HG02885 (cell line): ENCODE results near the gene SNIP1.
"Not testable (repeated sequence)": the region's sequence is repeated elsewhere in the genome, so short reads cannot be mapped to it uniquely, and the experiment has no call there.

Experiments used
- ATAC-seq: cut with Tn5 transposase; IDR thresholded peaks from one replicate; pipeline ENCODE4 v1.9.1; 2021; ENCODE audit warnings: mild to moderate bottlenecking; ENCODE audit not compliant: unreplicated experiment, poor library complexity

SNIP1 gene

DNA sequence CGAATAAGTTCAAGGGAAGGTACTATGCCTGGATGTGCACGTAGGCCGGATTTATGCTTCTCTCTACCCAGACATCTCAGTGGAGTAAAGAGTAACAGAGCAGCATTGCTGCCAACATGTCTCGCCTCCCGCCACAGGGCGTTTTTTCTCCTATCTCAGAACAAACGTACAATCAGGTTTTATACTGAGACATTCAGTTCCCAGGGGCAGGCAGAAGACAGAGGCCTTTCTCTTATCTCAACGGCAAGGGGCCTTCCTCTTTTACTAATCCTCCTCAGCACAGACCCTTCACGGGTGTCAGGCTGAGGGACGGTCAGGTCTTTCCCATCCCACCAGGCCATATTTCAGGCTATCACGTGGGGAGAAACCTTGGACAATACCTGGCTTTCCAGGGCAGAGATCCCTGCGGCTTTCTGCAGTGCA is 5.9 kb upstream of the SNIP1 start:
- ATAC-seq = not testable (repeated sequence)

DNA sequence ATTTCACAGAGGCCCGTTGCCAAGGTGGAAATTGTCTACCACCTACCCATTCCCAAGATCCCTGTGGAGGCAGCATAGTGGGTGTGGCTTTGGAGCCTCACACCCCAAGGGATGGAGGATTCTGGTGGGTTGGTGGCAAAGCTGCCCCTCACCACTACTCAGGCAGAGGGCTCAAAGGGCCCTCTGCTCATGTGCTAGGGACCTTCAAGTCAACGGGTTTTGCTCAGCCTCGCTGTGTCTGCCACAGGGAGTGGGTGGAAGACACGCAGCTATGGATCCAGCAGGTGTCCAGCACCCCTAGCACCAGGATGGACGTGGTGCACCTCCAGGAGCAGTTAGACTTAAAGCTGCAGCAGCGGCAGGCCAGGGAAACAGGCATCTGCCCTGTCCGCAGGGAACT is 5.0 kb upstream of the SNIP1 start:
- ATAC-seq = no peak

DNA sequence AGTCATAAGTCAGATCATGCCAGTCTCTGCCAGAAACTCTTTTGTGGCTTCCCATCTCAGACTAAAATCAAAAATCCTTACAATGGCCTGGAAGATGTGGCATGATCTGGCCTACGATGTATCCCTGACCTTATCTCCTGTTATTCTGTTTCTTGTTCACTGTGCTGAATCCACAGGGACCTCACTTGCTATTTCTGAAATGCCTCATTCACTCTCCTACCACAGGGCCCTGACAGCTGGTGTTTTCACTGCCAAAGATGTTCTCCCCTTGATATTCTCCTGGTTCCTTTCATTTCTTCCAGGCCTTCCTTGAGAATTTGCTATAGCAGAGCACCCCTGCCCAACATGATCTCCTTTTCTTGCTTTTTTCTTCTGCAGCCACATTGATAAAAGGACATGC is 4.3 kb upstream of the SNIP1 start:
- no peak for ATAC-seq

DNA sequence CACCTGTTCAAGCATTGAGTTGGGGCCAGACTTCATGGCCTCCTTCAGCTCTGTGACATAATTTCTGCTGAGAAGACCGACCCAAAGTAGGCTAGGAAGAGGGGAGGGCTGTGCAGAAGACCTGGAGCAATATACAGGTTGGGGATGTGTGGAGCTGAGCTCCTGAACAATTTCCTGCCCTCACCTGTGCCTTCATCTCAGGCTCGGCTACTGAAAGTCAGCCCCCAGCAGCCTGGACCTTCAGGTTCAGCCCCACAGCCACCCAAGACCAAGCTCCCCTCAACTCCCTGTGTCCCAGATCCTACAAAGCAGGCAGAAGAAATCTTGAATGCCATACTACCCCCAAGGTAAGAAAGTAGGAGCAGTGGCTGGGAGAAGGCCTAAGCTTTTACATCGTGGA is 3.3 kb upstream of the SNIP1 start:
- no peak for ATAC-seq

DNA sequence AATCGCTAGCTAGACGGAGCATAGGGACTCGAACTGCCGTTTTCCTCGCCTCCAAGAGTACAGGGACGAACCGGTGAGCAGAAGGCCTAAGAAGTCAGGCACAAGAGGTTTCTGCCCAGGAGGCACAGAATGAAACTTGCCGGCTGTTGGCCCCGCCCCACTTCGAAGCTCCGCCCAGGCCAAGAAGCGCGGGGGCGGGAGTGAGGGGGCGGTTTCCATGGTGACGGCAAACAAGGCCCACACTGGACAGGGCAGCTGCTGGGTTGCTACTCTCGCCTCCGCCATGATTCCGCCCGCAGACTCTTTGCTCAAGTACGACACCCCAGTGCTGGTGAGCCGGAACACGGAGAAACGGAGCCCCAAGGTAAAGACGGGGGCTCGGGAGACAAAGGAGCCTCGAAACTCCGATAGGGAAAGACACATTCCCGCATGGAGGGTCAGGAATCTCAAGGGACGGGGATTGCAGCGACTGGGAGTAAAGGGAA is 2.7 kb upstream of the SNIP1 start, which contains the start of gene DNALI1:
DNALI1 (plus strand) TSS at position 229 of the 485 bp plus-strand sequence; CDS start at position 284, 55 bp downstream.
- ATAC-seq = no peak

DNA sequence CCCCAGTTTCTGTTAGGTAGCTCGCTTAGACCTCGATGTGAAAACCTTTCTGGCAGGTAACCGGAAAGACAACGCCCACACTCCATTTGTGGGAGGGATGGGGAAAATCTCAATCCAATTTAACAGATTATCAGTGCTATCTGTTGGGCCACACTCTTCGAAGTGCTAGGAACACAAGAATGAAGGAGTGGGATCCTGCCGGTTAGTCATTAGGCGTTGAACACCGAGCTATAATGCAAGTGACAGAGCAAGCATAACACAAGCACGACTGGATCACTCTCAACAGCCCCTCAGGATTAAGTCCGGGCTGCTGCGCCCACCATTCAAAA is 531 bp downstream of the SNIP1 start:
- ATAC-seq = no peak

DNA sequence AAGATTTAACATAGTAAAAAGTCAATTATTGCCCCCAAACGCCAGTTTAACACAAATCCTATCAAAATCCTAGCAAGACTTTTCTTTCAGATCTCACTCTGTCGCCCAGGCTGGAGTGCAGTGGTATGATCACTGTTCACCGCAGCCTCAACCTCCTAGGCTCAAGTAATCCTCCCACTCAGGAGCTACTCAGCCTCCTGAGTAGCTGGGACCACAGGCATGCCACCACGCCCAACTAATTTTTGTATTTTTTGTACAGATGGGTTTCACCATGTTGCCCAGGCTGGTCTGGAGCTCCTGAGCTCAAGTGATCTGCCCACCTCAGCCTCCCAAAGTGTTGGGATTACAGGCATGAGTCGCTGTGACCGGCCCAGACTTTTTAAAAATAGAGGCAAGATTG is 4.8 kb downstream of the SNIP1 start:
- no peak for ATAC-seq

DNA sequence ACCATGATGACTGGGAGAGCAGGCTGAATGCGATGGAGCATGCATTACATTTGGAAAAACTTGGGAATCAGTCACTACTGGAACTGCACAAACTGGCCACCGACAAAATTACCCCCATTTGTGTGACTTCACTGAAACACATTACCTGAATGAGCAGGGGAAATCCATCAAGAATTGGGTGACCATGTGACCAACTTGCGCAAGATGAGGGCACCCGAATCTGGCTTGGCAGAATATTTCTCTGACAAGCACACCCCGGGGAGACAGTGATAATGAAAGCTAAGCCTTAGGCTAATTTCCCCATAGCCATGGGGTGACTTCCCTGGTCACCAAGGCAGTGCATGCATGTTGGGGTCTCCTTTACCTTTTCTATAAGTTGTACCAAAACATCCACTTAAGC is 9.1 kb downstream of the SNIP1 start:
- no peak for ATAC-seq

DNA sequence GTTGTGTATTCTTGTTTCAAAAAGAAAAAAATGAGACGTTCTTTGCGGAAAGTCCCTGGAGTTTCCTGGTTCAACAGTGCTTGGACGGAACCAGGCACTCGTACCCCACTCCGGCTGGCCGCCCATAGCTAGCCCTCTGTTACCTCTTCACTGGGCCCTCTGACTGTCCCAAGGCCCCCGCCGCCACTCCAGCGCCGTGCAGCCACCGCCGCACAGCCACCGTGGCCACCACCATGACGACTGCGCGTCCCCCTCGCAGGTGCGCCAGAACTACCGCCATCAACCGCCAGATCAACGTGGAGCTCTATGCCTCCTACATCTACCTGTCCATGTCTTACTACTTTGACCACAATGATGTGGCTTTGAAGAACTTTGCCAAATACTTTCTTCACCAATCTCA is 9.6 kb downstream of the SNIP1 start:
- no peak for ATAC-seq

DNA sequence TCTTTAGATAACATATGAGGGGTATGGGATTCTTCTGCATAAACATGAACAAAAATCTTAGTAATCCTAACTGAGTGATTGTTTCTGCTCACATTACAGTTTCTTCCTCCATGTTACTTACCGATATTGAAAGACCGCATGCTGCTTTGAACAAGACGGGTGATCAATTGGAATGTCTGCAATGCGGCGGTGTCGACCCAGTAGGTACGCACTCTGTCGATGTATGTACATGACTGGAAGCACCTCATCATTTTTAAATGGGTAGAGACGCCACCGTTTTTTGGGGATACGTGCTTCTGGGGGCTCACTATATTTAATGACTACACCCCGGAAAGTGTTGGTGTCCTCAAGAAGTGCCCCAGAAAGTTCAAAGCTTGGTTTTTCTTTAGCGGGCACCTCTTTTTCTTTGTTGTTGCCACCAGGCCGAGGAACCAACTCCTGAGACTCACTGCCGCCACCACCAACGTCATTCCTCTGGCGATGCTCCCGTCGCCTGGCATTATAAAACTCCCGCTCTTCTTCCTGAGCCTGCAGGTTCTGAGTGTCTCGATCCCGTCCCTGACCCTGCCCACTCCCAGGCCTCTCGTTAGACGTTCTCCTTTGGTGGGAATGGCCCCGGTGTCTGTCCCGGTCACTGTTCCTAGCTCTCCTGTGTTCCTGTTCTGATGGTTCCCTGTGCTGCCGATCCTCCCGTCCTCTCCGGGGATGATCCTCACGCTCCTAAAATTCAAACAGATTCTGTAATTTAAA is 13.9 kb downstream of the SNIP1 start:
- no peak for ATAC-seq

DNA sequence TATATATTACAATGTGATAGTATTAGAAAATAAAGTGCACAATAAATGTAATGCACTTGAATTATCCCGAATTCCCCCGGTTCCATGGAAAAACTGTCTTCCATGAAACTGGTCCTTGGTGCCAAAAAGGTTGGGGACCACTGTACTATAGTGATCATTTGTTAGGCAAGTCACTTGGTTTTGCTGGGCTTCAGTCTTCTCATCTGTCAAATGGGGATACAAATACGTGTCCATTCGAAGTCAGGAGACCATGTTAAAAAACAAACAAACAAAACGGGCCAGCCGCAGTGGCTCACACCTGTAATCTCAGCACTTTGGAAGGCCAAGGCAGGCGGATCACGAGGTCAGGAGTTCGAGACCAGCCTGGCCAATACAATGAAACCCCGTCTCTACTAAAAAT is 14.9 kb downstream of the SNIP1 start:
- ATAC-seq = not testable (repeated sequence)

DNA sequence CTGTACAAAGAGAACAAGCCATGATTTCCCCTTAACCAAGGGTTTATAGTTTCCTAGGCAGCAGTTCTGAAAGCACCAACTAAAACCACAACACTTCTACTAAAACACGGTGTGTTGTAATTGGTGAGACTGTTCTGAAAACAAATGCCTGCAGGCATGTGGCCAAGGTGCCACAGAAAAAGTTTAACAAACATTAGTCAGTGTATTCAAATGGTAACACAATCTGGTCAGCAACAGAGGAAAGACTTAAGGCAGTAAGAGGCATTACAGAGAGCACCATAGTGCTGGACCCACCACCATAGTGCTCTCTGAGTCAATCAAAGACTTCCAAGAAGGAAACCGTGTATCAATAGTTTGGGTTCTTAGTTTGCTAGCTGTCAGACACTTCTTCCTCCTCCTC is 16.7 kb downstream of the SNIP1 start:
- ATAC-seq = no peak

DNA sequence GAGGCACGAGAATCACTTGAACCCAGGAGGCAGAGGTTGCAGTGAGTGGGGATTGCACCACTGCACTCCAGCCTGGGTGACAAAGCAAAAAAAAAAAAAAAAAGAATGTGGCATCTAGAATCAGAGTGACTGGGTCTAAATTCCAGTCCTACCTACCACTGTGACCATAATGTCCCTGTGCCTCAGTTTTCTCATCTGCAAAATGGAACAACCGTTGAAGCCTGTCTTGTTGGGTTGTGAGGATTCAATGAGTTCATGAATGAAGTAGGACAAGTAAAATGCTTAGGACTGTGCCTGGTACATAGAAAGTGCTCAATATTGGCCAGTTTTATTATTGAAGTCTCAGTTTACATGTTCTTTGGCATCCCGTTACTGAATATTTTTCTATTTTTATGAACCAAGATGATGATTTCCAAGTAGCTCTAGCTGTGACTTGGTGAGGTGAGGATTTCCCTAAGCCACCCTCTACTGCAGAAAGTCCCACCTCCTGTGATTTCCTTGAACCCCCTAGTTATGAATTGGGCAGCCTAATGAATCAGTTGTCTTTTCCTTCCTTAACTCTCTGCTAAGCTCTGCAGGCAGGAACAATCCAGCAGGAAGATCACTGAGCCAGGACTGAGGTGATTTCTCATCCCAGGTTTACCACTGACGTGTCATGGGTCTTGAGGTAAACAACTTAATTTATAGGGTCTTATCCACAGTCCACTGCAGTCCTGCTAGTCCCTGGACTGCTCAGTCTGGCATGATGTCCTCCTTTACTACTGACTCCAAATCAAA is 20.6 kb downstream of the SNIP1 start:
- no peak for ATAC-seq

DNA sequence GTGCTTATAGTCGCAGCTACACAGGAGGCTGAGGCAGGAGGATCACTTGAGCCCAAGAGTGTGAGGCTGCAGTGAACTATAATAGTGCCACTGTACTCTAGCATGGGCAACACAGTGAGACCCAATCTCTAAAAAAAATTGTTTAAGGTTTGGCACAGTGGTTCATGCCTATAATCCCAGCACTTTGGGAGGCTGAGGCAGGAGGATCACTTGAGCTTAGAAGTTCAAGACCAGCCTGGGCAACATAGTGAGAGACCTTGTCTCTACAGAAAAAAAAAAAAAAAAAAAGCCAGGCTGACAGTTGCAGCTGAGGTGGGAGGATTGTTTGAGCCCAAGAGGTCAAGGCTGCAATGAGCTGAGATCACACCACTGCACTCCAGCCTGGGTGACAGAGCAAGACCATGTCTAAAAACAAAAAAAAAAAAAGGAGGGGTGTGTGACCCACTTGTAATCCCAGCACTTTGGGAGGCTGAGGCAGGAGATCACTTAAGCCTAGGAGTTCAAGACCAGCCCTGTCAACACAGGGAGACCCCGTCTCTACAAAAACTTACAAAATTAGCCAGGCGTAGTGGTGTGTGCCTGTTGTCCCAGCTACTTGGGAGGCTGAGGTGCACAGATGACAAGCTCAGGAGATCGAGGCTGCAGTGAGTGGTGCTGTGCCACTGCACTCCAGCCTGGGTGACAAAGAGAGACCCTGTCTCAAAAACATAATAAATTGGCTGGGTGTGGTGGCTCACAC is 21.5 kb downstream of the SNIP1 start:
- not testable (repeated sequence) for ATAC-seq

DNA sequence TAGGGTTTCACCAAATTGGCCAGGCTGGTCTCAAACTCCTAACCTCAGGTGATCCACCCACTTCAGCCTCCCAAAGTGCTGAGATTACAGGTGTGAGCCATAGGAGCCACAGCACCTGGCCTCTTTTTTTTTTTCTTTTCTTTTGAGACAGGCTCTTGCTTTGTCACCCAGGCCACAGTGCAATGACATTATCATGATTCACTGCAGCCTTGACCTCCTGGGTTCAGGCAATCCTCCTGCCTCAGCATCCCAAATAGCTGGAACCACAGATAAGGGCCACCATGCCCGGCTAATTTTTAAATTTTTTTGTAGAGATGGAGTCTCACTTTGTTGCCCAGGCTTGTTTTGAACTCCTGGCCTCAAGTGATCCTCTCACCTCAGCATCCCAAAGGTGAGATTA is 24.2 kb downstream of the SNIP1 start:
- ATAC-seq = not testable (repeated sequence)

DNA sequence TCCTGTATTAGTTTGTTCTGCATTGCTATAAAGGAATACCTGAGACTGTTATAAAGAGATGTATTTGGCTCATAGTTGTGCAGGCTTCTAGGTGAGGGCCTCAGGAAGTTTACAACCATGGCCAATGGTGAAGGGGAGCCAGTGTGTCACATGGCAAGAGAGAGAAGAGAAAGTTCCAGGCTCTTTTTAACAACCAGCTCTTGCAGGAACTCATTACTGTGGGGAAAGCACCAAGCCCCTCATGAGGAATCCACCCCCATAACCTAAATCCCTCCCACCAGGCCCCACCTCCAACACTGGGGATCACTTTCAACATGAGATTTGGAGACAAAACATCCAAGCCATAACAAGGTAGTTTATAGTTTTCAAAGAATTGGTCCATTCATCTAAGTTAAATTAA is 34.5 kb downstream of the SNIP1 start:
- ATAC-seq = no peak

DNA sequence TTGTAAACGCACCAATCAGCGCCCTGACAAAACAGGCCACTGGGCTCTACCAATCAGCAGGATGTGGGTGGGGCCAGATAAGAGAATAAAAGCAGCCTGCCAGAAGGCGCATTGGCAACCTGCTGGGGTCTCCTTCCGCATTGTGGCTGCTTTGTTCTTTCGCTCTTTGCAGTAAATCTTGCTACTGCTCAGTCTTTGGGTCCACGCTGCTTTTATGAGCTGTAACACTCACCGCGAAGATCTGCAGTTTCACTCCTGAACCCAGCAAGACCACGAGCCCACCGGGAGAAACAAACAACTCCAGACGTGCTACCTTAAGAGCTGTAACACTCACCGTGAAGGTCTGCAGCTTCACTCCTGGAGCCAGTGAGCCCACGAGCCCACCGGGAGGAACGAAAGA is 35.2 kb downstream of the SNIP1 start:
- ATAC-seq = not testable (repeated sequence)

DNA sequence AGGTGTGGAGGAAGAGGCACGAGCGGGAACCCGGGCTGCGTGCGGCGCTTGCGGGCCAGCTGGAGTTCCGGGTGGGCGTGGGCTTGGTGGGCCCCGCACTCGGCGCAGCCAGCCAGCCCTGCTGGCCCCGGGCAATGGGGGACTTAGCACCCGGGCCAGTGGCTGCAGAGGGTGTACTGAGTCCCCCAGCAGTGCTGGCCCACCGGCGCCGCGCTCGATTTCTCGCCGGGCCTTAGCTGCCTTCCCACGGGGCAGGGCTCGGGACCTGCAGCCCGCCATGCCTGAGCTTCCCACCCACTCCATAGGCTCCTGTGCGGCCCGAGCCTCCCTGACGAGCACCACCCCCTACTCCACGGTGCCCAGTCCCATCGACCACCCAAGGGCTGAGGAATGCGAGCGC is 35.9 kb downstream of the SNIP1 start:
- not testable (repeated sequence) for ATAC-seq

DNA sequence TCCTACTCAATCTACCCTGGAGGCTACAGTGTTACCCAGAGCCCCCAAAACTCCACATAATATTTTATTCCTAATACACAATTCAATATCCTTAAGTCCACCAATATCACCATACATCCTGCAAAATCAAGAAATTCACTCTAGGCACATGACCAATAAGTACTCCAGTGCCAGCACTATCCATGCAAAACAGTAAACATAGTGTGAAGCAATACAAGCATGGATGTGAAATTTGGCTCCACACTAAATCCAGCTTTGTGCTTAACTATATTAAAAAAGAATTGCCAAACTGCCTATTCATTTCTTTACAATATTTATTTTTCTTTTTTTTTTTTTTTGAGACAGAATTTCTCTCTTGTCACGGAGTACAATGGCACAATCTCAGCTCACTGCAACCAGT is 36.5 kb downstream of the SNIP1 start:
- ATAC-seq = no peak

DNA sequence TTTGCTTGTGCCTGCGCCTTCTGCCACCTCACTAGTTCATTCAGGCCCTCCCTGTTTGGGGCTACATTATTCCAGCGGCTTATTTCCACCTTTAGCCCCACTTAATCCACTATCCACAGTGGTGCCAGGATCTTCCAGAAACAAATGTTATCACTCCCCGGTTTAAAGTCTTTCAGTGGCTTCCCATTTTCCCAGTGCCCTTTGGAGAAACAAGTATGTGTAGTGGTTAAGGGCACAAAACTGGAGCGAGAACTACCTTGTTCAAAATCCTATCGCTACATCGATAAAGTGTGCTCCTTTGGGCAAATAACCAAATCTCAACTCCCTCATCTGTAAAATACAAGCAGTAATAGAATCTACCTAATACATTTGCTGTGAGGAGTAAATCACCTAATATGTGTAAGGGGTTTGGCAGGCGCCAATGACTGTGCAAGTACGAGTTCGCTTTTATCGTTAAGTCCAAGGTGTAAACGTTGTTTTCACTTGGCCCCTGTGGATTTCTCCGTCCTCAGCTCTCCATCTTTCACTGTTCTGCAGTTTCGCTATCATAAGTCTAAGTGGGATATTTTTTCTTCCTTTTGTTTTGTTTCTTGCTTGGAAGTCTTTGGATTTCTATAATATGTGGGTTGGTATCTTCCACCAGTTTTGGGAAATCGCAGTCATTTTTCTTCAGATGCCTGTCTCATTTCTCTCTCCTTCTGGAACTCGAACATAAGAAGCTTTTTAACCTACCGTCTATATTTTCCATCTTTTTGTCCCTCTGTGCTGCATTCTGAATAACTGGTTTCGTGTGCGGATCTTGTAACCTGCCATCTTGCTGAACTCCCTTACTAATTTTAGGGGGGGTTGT is 38.7 kb downstream of the SNIP1 start:
- ATAC-seq = no peak
